GM19467 (cell line): ENCODE results near the gene RFX3.

Experiments
- ATAC-seq: cut with Tn5 transposase; IDR thresholded peaks from one replicate; pipeline ENCODE4 v1.9.1; 2021; ENCODE audit warnings: mild to moderate bottlenecking, moderate library complexity; ENCODE audit not compliant: unreplicated experiment

Gene RFX3

DNA sequence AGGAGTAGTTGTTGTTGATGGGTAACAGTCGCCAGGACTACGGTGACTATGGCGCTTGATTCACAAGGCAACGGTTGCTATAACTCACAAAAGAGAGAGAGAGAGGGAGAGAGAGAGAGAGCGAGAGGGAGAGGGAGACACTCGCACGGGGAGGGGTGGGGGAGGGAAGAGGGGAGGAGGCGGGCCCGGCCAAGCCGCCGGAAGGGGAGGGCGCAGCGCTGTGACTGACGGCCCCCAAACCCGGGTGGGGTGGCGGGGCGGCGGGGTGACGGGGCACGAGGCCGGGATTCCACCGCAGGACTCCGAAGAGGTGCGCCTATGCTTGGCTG lies at the start of gene RFX3:
RFX3 (minus strand) TSS at position 166 of the 329 bp plus-strand sequence. CDS start 130,413 bp downstream, outside the sequence.
- ATAC-seq: peak; percentile 45

- no peak for ATAC-seq
Measured at GRCh38 chr9:3571500-3571899, 45.7 kb upstream of the RFX3 start.

DNA sequence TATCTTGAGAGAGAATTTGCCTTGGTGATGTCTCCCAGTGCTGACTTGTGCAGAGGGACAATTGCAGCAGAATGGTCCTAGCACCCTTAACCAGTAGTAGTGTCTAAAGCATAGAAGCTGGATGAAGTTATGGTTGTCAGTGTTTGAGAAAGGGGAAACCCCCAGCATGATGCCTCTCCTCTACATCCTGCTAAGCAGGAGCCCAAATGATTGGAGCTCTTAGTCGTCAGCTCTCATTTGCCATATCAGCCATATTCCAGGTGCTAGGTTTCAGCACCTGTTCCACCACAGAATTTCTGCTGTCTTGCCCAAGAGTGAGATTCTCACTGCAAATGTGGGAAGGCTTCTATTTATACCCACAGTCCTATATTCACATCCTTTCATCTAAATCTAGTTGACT lies 43.7 kb upstream of the RFX3 start:
- no peak for ATAC-seq

DNA sequence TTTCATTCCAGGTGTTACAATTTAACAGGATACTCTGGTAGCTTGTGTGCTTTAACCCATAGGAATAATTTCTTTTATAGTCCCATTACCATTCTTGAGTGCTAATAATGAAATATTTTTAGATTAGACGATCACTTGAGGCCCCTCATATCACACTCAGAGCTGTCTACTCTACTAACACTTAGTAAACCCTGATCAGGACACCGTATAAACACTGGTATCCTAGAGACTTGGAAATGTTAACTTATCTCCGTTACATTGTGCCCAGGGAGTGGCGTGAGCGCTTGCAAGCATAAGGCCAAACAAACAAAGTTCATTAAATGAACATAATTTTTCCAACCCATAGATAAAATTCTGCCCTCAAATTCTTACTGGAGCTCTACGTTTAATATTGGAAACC lies 42.2 kb upstream of the RFX3 start:
- no peak for ATAC-seq

DNA sequence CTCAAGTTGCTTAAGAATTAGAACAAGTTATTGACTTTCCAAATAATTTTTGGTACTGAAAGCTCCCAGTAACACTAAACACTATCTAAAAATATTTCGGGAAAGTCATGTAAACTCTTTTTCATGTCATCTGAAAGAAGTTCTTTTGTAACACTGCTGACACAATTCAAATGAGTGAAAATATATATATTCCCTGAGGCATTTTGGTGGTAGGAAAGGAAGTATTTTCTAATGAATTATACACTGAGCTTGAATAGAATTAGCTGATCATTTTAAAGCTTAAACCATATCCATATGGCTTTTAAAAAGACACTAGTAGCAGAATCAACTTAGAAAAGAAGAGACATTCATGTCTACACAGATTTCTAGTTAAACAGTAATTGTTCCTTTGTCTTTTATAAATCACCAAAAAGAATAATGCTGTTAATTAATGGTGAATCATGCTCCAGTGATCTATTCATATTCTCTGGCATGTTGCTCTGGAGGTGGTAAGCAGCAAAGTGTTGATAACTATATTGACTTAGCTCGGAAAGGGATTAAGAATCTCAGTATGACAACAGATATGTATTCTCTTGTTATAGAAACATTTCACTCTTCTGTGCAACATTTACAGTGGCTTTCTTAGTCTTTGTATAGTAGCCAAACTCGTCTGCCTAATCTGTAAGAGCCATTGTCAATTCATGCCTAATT lies 27.4 kb upstream of the RFX3 start:
- ATAC-seq: no peak

GRCh38 chr9:3549225-3549624 lies 23.4 kb upstream of the RFX3 start:
- no peak for ATAC-seq

- no peak for ATAC-seq
Measured at GRCh38 chr9:3548648-3549047, 22.8 kb upstream of the RFX3 start.

- no peak for ATAC-seq
Measured at GRCh38 chr9:3541206-3541605, 15.4 kb upstream of the RFX3 start.

DNA sequence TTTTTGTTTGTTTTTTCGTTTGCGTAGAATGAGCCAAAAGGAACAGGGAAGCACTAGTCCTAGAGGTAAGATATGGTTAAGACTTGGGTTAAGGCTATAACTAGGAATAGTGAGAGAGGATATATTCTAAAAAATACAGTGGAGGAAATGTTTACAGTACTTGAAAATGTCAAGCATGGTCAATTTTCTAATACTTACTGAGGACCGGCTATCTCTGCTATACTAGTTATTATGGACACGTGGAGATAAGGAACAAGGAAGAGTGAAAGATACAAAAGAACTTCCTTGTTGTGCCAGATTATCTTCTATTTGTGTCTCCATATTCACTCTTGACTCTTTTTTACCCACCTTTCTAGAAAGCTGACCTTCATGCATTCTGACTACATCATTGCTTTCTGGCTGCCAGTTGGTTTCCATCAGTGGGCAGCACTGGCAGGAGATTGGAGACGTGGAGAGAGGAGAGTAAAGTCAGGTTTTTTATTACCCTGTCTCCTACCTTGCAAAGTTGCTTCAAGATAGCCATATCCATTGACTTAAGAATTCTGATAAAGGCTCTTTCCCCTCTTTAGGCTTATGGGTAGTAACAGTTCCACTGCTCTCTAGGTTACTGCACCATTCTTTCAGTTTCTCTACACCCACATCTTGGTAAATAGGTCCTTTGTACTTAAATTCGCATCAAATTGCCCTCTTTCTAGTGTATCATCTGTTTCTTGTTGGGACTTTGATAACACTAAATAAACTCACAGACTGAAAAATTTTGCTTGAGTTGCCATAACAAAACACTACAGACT lies 9.0 kb upstream of the RFX3 start:
- ATAC-seq: no peak

DNA sequence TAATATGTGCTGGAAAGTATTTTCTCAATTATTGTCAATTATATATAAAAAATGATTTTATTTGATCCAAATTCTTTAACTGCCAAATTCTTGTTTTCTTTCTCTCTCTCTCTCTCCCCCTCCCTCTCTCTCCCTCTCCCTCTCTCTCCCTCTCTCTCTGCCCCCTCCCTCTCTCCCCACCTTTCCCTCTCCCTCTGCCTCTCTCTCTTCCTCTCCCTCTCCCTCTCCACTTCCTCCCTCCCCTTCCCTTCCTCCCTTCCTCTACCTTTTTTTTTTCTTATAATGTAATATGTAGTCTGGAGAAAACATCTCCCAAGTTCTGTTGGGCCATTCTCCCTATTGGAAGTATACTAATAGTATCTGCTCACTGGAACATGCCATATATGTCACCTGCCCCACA lies 6.4 kb upstream of the RFX3 start:
- ATAC-seq: no peak

DNA sequence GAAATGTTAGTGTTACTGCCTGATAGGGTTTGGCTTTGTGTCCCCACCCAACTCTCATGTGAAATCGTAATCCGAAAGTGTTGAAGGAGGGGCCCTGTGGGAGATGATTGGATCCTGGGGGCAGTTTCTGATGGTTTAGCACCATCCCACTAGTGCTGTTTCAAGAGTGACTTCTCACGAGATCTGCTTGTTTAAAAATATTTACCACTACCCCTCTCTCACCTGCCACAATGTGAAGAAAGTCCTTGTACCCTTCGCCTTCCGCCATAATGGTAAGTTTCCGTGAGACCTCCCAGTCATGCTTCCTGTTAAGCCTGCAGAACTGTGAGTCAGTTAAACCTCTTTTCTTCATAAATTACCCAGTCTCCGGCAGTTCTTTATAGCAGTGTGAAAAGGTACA lies 2.6 kb upstream of the RFX3 start:
- ATAC-seq: no peak

DNA sequence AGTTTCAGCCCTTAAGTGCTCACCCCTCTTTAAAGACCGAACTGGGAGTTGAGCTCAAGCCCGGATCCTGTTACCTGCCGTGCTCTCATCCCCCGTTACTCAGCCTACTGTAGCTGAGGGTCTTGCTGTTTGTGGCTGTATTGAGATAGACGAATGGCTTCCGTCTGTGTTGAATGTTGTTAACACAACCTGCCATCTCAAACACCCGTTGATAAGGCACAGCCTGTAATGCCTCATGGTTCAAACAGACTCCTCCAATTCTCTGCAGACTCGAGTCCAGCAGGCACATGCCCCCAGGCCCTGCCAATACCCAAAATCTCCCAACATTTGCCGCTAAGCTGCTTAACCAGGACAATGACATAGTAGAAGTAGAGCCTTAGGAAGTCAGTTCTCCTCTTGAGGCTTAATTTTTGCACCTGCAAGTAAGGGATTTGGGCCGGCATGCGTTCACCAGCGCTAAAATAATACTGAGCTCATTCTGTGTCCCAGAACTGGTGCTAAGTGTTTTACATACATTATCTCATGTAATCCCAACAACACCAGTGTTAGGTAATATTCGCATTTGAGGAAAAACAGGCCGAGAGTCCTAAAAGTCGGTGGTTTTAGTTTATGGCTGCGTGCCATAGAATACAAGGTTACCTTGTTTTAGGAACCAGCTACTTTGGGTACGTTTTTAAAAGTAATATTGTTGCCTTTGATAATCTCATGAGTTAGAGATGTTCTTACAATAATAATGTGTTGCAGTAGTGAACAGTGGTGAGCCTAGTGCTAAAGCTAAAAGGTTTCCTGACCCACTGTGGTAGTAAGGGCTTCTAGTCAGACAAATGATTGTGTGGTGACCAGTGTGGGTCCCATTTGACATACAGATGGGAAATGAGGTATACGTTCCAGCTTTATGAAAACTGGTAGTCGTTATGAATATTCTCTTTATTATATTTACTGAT lies 1.5 kb upstream of the RFX3 start:
- ATAC-seq: no peak

- ATAC-seq: peak; percentile 52
Measured at GRCh38 chr9:3526165-3526996, 580 bp upstream of the RFX3 start.

- peak; percentile 1 for ATAC-seq
Measured at GRCh38 chr9:3525096-3525835, 535 bp downstream of the RFX3 start.

DNA sequence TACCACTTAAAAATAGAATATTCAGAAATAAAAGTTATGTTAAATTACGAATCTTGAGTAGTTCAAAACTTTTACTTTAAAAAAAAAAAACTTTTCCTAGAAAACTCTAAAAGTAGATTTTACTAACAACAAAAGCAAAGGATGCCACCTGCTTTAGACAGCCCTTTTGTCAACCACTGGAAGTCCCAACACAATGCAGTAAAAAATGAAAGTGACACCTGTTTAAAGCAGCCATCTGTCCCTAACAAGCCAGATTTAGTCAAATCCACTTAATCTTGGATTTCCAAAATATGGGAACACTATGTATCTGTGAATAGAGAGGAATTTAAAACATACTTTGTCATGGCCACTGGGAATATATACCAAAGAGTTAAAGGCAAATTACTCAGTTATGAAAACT lies 3.8 kb downstream of the RFX3 start:
- ATAC-seq: no peak

DNA sequence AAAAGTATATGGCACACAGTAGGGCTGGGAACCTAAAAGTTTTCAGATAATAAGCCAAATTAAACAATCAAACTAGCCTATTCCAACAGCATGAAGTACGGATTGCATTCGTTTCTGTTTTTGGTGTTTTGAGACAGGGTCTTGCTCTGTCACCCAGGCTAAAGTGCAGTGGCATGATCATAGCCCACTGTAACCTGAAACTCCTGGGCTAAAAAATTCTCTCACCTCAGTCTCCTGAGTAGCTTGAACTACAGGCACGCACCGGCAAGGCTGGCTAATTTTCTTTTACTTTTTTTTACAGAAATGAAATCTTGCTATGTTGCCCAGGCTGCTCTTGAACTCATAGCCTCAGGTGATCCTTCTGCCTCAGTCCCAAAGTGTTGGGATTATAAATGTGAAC lies 5.2 kb downstream of the RFX3 start:
- ATAC-seq: no peak

- no peak for ATAC-seq
Measured at GRCh38 chr9:3517377-3518048, 8.3 kb downstream of the RFX3 start.

DNA sequence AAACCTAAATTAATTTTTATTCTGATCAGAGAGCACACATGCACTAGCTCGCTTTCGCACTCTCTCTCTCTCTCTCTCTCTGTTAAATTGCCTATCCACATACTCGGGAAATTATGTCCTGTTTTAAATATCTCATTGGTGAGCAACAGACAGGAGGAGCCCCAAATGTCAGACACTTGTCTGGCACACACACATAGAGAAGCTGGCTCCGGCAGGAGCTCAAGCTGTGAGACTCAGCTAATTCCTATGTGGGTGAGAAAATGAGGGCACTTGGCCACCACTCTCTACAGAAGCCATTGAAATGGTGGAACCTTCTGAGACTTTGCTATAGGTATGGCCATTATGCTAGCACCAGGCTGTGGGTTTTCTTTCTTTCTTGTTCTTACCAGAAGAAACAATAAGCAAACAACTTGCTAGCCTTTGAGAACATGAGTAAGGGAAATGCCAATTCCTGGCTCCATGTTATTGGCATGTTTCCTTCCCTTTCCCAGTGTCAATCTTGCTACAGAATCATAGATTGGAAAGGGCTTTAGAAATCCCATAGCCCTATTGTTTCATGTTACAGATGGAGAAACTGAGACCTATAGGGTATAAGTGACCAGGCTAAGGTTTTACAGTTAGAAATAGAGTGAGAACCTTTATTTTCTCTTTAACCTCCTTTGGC lies 9.0 kb downstream of the RFX3 start:
- ATAC-seq: no peak

DNA sequence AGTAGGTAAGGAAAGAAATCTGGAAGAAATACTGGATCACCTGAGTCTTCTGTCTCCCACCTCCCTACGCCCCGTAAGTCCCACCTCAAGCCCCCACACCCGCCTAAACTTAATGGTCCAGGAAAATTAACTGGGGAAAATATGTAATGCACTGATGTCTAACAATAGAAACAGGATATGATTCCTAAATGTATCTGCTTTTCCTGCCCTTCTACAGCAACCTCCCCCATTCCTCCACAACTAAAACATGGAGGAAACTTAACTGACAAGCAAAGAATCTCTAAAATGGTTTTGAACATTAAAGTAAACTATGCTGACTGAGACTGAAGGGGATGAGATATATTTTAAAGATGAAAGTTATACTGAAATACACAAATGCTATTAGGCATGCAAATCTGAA lies 10.4 kb downstream of the RFX3 start:
- ATAC-seq: no peak
